ENCODE measurements around the gene PCBP3.

PCBP3 gene

DNA sequence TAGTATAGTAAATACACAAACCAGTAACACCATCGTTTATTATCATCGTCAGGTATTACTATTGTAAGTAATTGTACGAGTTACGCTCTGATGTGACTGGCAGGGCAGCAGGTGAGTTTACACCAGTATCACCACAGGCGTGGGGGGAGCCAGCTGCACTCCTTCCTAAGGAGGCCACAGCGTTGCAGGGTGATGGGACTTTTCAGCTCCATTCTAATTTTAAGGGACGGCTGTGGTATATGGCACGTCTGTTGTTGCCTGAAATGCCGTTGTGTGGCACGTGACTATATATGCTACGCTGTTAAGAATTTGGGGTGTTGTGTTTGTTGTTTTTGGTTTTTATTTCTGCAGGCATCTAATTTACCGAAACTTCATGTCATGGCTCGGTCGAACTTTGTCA, 173.3 kb downstream of the PCBP3 start:
- Histone ChIP-seq H3K4me3 (ENCODE audit: low read depth in 1 of 2, low read length in 2 of 2) (no peak overlapping the region), H3K36me3 (ENCODE audit: insufficient read depth, low read length) (no peaks in the 10 kb centered on the region), H3K79me2 (ENCODE audit: insufficient read depth, low read length) (no peaks in the 10 kb centered on the region), H4K20me1 (ENCODE audit: insufficient read depth, low read length) (peaks cover 12% of the 10 kb centered on the region), H3K27me3 (ENCODE audit: insufficient read depth, low read length, poor library complexity) (no peaks in the 10 kb centered on the region), H2AFZ (ENCODE audit: low read depth, low read length) (no peak overlapping the region), H3K27ac (ENCODE audit: low read length) (no peak overlapping the region), H3K9ac (ENCODE audit: low read depth, low read length) (no peak overlapping the region), H3K4me2 (ENCODE audit: insufficient read depth, low read length) (no peak overlapping the region), H3K9me3 (ENCODE audit: insufficient read depth, low read length, severe bottlenecking) (no peaks in the 10 kb centered on the region), H3K4me1 (ENCODE audit: insufficient read depth, low read length) (no peaks in the 10 kb centered on the region)
- TF ChIP-seq CTCF (IDR thresholded peaks at IDR 0.05; ENCODE audit: borderline replicate concordance, extremely low read depth, low read length, poor library complexity, severe bottlenecking) (no peak), EZH2 (IDR thresholded peaks at IDR 0.05; ENCODE audit: borderline replicate concordance, low read depth, low read length, severe bottlenecking) (no peak)
- ATAC-seq (ENCODE audit: insufficient read depth, low read depth) (no peak), DNase-seq (no peak)

GRCh38 chr21:45817345-45817744, 173.8 kb downstream of the PCBP3 start:
- DNase-seq (no peak), ATAC-seq (ENCODE audit: insufficient read depth, low read depth) (no peak)
- Histone ChIP-seq H2AFZ (ENCODE audit: low read depth, low read length) (no peak overlapping the region), H3K36me3 (ENCODE audit: insufficient read depth, low read length) (no peaks in the 10 kb centered on the region), H3K4me1 (ENCODE audit: insufficient read depth, low read length) (no peaks in the 10 kb centered on the region), H3K9ac (ENCODE audit: low read depth, low read length) (no peak overlapping the region), H3K27me3 (ENCODE audit: insufficient read depth, low read length, poor library complexity) (no peaks in the 10 kb centered on the region), H3K4me2 (ENCODE audit: insufficient read depth, low read length) (no peak overlapping the region), H3K79me2 (ENCODE audit: insufficient read depth, low read length) (no peaks in the 10 kb centered on the region), H3K4me3 (ENCODE audit: low read depth in 1 of 2, low read length in 2 of 2) (no peak overlapping the region), H4K20me1 (ENCODE audit: insufficient read depth, low read length) (peaks cover 12% of the 10 kb centered on the region), H3K27ac (ENCODE audit: low read length) (no peak overlapping the region), H3K9me3 (ENCODE audit: insufficient read depth, low read length, severe bottlenecking) (no peaks in the 10 kb centered on the region)
- TF ChIP-seq EZH2 (IDR thresholded peaks at IDR 0.05; ENCODE audit: borderline replicate concordance, low read depth, low read length, severe bottlenecking), result no peak

DNA sequence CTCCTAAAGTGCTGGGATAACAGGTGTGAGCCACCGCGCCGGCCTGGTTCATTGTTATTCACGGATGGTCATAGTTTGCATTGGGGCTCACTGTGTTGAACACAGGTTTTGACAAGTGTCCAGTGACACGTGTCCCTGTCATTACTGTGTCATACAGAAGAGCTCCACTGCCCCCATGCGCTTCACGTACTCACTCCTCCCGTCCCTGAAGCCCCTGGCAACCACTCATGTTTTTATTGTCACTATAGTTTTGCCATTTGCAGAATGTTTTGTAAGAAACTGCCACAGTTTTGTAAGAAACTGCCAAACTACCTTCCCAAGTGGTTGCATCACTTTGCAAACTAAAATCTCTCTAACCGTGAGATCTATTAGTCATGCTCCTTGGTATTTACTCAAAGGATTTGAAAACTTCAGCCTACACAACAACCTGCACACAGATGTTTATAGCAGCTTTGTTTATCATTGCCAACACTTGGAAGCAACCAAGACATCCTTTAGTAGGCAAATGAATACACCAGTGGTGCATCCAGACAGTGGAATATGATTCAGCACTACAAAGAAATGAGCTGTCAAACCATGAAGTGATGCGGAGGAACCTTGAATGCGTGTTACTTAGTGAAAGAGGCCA, 174.9 kb downstream of the PCBP3 start:
- no peak overlapping the region for H3K27ac ChIP-seq (ENCODE audit: low read length)
- no peak overlapping the region for H3K4me3 ChIP-seq (ENCODE audit: low read depth in 1 of 2, low read length in 2 of 2)
- H2AFZ ChIP-seq (ENCODE audit: low read depth, low read length), result no peak overlapping the region
- no peaks in the 10 kb centered on the region for H3K79me2 ChIP-seq (ENCODE audit: insufficient read depth, low read length)
- no peak overlapping the region for H3K4me2 ChIP-seq (ENCODE audit: insufficient read depth, low read length)
- no peak for ATAC-seq (ENCODE audit: insufficient read depth, low read depth)
- H3K4me1 ChIP-seq (ENCODE audit: insufficient read depth, low read length), result no peaks in the 10 kb centered on the region
- H3K9ac ChIP-seq (ENCODE audit: low read depth, low read length), result no peak overlapping the region
- no peaks in the 10 kb centered on the region for H3K9me3 ChIP-seq (ENCODE audit: insufficient read depth, low read length, severe bottlenecking)
- no peak for DNase-seq
- H3K36me3 ChIP-seq (ENCODE audit: insufficient read depth, low read length), result no peaks in the 10 kb centered on the region
- H4K20me1 ChIP-seq (ENCODE audit: insufficient read depth, low read length), result peaks cover 12% of the 10 kb centered on the region
- no peak for TF ChIP-seq CTCF (IDR thresholded peaks at IDR 0.05; ENCODE audit: borderline replicate concordance, extremely low read depth, low read length, poor library complexity, severe bottlenecking)
- TF ChIP-seq EZH2 (IDR thresholded peaks at IDR 0.05; ENCODE audit: borderline replicate concordance, low read depth, low read length, severe bottlenecking), result no peak
- H3K27me3 ChIP-seq (ENCODE audit: insufficient read depth, low read length, poor library complexity), result no peaks in the 10 kb centered on the region

DNA sequence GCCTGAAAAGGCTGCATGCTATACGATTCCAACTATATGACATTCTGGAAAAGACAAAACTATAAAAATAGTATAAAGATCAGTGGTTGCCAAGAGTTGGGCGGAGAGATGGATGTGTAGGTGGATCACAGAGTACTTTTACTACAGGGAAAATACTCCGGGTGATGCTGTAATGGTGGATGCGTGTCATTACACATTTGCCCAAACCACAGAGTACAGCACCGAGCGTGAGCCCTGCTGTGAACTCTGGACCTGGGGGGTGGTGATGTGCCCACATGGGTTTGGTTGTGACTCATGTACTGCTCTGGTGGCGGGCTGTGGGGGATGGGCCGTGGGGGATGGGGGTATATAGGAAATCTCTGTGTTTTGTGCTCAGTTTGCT, 175.4 kb downstream of the PCBP3 start:
- DNase-seq, result peak; percentile 52

More for the DNA sequence above, 175.4 kb downstream of the PCBP3 start:
- H3K4me3 ChIP-seq (ENCODE audit: low read depth in 1 of 2, low read length in 2 of 2), result no peak overlapping the region
- no peak overlapping the region for H2AFZ ChIP-seq (ENCODE audit: low read depth, low read length)
- H3K4me2 ChIP-seq (ENCODE audit: insufficient read depth, low read length), result no peak overlapping the region
- H3K9ac ChIP-seq (ENCODE audit: low read depth, low read length), result no peak overlapping the region
- H3K27me3 ChIP-seq (ENCODE audit: insufficient read depth, low read length, poor library complexity), result no peaks in the 10 kb centered on the region
- peak; percentile 59 for ATAC-seq (ENCODE audit: insufficient read depth, low read depth)
- H3K36me3 ChIP-seq (ENCODE audit: insufficient read depth, low read length), result no peaks in the 10 kb centered on the region
- no peaks in the 10 kb centered on the region for H3K4me1 ChIP-seq (ENCODE audit: insufficient read depth, low read length)
- H3K9me3 ChIP-seq (ENCODE audit: insufficient read depth, low read length, severe bottlenecking), result no peaks in the 10 kb centered on the region
- no peak overlapping the region for H3K27ac ChIP-seq (ENCODE audit: low read length)
- TF ChIP-seq EZH2 (IDR thresholded peaks at IDR 0.05; ENCODE audit: borderline replicate concordance, low read depth, low read length, severe bottlenecking) (no peak), CTCF (IDR thresholded peaks at IDR 0.05; ENCODE audit: borderline replicate concordance, extremely low read depth, low read length, poor library complexity, severe bottlenecking) (no peak)
- no peaks in the 10 kb centered on the region for H3K79me2 ChIP-seq (ENCODE audit: insufficient read depth, low read length)
- H4K20me1 ChIP-seq (ENCODE audit: insufficient read depth, low read length), result peaks cover 12% of the 10 kb centered on the region
